K562 treated with DMSO at 1 percent for 12 hours (cell line): ENCODE data around the gene BPI. TPM values are rescaled to one million over a fixed set of nuclear protein-coding genes. Genes with fewer than 3 reads are reported as not detected.

Experiments
- total RNA-seq: library from RNA; unstranded; fragments of 300-600 nt; gene quantifications from 2 replicates; pipeline ENCODE4 v1.2.3, GENCODE V29; 2022; ENCODE audit not compliant: insufficient read depth

The BPI gene
- total RNA-seq = not detected in 2 replicates

DNA sequence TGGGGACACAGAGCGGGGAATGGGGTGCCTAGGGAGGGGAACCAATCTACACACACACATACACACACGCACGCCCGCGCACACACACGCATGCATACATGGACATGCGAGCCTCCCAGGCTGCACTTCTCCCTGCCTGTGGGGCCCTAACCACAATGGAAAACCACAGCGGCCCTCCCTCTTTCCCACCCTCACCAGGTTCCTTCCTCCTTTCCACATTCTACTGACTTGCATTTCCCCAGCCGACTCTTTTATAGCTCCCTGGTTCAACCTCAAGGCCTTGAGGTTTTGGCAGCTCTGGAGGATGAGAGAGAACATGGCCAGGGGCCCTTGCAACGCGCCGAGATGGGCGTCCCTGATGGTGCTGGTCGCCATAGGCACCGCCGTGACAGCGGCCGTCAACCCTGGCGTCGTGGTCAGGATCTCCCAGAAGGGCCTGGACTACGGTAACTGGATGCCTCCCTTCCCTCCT lies at the start of gene BPI:
Gene BPI, plus strand, starts transcription at position 249 of the 472 bp plus-strand sequence. Its CDS starts 68 bp downstream, at position 317.

DNA sequence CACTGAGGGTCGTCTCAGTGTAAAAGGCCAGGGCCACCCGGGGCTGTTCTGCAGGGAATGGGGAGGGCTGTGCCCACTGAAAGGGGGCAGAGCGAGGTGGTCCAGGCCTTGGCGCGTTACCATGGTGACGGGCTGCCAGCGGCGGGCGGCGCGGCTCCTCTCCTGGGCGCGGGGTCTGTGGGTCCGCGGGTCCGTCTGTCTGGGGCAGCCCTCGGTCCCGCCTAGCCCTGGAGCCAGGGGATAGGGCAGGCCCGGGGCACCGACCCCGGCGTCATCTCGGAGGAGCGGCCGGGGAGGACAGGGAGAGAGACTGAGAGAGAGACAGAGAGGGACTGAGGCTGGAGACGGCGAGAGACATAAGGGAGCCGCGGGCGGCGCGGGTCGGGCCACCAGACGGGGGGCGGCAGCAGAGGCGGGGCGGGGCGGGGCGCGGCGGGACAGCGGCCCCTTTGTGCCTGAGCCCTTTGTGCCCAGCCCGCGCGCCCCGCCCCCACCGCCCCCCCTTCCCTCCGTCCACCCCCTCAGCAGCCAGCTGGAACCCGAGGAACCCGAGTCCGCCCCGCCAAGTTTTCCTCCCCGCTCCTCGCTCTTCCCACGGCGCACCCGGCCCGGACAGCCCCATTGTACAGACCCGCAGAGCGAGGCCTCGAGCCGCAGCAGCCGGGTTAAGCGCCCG lies 43.4 kb upstream of the BPI start, which contains the start of gene KIAA1755:
Gene KIAA1755, minus strand, starts transcription at position 358 of the 676 bp plus-strand sequence. Its CDS starts 235 bp downstream, at position 123.

DNA sequence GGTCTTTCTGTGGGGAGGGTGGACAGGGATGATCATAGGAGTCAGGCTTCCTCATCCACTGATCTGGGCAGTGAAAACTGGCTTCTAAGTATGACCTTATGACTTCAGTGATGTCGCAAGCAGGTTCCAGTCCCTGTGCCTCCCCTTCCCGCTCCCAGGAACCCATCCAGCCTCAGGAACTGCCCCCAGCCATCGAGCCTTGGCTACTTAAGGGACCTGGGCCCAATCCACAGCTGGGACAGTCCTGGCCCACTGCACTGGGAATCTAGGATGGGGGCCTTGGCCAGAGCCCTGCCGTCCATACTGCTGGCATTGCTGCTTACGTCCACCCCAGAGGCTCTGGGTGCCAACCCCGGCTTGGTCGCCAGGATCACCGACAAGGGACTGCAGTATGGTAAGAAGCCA lies 42.3 kb downstream of the BPI start, which contains the start of gene LBP:
Gene LBP, plus strand, starts transcription at position 236 of the 405 bp plus-strand sequence. Its CDS starts 35 bp downstream, at position 271.

Other genes with a start within 250 kb of the BPI start
- 43.8 and 80.6 TPM in 2 replicates for gene TGM2, start 138.9 kb upstream of the BPI start, total RNA-seq
- gene KIAA1755, start 43.4 kb upstream of the BPI start, total RNA-seq = not detected in 2 replicates
- gene LBP, start 42.3 kb downstream of the BPI start, total RNA-seq = not detected in 2 replicates
- gene SNHG17, start 131.2 kb downstream of the BPI start, total RNA-seq = 19.3 and 25.9 TPM in 2 replicates
- gene RALGAPB, start 168.7 kb downstream of the BPI start, total RNA-seq = 4.6 and 24.6 TPM in 2 replicates